HS-5 (cell line): ENCODE measurements around the gene ROBO1.
"Not testable (repeated sequence)": the region's sequence is repeated elsewhere in the genome, so short reads cannot be mapped to it uniquely, and the experiment has no call there.

ENCODE experiments used
- DNase-seq: peaks from one replicate; pipeline ENCODE4 v3.0.0-alpha.2; 2012; ENCODE audit warnings: low read depth

Gene ROBO1

DNA sequence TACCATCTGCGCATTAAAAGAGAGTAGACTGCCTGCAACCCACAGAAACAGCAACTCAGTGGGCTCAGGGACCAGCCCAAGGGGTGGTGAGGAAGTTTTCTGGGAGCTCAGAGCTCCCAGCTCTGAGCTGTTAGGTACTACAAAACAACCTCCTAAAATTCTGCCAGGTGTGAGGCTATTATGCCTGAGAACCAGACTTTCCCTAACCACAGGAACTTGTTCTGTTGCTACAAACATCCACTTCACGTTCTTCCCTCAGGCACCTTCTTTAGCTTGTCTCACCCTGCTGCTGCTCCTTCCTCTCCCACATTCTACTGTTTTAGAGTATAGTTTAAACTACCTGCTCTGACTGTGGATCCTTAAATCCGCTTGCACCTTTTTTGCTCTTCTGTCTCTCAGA is 399.4 kb downstream of the ROBO1 start:
- DNase-seq: no peak

- DNase-seq: no peak
Measured at GRCh38 chr3:79367803-79368202, 400.0 kb downstream of the ROBO1 start.

- peak; percentile 52 for DNase-seq
Measured at GRCh38 chr3:79367066-79367465, 400.7 kb downstream of the ROBO1 start.

DNA sequence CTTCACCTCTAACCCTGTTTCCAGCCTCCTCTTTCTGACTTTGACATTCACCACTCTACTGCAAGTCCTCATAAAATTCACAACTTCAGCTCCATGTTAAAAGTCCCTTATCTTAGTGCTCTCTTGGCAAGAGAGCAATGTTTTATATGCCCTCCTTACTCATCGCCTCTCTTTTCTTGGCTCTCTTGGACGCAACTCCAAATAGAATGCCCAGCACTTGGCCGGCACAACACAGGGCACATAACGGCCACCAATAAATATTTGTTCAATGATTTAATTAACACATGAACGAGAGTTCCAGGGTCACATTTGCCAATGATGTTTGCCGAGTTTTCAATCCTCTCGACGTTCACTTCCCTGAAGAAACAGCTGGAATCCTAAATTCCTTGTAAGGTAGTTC is 401.4 kb downstream of the ROBO1 start:
- DNase-seq: no peak

GRCh38 chr3:79364784-79365183 is 403.0 kb downstream of the ROBO1 start:
- no peak for DNase-seq

GRCh38 chr3:79362571-79363270 is 405.1 kb downstream of the ROBO1 start:
- no peak for DNase-seq

DNA sequence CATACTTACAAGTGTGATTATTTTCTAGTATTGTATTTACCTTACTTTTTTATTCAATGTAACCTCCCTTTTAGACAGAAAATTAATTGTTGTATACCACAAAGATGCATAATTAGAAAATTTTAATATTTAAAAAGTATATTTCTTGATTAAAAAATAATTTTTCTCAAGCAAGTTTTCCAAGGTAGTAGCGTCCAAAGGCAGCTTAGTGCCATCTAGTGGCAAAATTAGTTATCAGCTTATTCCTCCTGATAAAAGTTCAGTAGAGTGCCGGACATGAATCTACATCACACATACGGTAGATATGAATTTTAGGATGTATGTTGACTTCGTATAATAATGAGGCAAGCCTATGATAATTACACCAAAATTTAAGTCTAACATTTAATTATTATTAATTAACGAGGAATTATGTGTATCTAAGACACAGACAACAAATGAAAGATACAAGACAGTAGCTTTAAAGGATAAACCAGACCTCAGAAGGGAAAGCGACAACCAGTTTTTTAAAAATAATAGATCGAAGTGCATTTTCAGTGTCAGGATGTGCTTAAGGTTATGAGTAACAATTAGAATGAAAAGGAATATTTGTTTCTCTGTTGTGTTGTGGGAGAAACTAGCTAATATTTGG is 405.9 kb downstream of the ROBO1 start:
- DNase-seq: peak; percentile 34

- DNase-seq: no peak
Measured at GRCh38 chr3:79358327-79358726, 409.5 kb downstream of the ROBO1 start.

DNA sequence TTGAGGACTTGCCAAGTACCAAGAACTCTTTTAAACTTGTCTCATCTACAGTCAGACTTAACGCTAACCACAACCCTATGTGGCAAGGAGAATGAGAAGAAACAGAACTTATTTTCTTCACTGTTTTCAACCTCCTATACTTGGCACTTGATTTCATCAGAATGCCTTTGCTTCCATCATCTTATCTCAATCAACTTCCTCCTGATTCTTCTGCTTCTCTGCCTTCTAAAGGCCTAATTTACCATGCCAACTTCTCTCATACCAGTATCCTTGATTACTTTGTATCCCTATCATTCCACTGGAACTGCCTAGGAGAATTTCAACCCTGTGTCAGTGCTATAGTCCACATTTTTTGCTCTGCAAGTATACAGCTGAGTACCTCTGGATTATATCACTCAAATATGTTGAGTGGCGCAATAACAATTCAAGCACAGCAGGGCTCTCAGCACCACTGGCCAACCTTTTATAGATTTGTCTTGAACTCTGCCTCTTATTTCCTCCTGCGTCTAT is 413.6 kb downstream of the ROBO1 start:
- DNase-seq: no peak

DNA sequence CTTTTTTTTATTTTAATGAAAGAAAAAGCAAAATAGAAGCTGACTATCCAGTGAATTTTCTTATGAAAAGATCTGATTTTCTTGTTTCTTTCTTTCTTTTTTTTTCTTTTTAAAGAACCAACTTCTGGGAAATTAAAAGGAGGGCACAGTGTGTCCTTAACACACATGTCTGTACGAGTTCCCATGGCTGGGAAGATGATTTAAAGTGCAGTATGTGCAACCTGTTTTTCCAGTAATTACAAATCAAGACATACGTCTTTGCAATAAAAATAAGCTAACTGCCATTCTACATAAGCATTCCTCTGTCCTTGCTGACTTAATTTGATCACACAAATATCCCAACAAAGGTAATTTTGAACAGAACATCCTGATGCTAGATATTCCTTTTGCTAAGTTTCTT is 416.1 kb downstream of the ROBO1 start:
- DNase-seq: no peak

DNA sequence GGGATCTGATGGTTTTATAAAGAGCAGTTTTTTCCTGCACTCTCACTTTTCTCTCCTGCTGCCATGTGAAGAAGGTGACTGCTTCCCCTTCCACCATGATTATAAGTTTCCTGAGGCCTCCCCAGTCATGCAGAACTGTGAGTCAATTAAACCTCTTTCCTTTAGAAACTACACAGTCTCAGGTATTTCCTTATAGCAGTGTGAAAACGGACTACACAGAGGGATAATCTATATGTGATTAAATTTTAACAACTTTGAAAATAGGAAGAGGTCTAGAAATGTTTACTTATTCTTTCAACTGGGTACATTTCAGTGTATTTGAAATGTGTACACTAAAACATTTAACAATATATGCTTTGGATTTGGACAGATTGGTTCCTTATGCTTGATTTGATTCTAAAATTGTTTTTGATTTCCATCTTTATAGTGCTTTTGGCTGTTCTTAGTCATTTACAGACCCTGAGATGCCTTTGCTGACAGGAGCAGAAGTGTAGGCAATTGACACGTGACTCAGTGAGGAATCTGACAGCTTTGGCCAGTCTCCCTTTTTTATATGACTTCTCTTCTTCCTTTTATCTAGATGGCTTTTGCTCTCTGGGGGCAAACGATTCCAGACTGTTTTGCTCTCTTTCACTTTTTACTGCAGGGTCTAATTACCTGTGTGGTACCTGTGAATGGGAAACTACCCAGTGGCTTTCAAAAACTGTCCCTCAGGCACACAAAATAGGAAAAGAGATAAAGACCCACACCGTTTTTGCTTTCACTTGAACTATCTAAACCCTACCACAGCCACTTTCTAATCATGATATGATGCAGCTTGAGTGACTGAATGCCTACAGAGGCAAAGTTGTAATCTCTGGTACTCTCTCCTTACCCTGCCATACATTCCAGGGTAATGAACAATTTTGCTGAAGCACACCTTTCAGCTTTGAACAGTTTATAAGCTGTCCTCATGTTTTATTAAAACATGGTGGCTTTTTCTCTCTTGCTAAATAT is 422.6 kb downstream of the ROBO1 start:
- DNase-seq: no peak

DNA sequence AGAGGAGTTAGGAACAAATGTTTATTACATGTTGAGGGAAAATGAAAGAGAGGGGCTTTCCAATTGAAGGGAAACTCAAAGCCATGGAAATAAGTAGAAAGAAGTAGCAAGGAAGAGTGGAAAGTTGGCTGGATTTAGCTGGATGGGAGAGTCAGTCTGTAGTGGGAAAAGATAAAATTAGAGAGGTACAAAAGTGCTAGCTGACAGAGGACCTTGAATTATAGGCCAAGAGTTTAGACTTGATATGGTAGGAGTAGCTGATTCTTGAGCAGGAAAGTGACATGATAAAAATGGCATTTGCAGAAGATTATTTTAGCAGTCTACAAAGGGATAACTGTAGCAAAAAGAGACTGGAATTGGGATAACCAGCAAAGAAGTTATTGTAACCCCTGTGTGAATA is 425.8 kb downstream of the ROBO1 start:
- DNase-seq: no peak

DNA sequence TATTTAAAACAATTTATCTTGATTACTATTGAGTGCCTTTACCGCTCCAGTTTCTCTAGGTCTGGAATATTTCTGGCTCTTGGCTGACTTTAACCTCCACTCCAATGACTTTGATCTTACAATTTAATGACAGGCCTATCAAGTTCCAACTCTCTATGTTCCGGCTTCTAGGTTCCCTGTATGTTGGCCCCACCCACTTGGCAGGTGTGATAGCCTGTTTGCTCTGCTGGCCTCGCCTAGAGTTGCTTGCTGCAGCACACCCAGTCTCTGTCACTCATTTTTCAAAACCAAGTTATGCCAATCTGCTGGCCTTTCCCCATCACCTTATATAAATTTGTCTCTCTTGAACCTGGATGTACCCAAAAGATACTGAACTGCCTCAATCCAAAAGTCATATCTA is 428.0 kb downstream of the ROBO1 start:
- no peak for DNase-seq

GRCh38 chr3:79337798-79338197 is 430.0 kb downstream of the ROBO1 start:
- DNase-seq: no peak

DNA sequence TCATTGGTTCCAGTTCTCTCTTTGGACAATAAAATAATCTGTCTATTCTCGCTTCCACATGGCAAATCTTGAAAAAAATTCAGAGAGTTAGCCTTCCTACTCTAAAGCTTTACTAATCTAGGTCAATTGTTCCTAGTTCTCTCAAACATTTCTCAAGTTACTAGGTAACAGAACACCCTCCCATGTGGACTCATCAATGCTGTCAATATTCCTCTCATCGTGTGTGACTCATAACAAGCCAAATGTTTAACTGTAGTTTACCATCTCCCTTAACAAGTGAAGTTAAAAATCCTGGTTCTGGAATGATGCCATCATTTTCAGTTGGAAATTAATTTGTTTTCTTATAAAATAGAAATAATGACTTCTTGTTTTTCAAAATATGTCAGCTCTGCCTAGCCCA is 438.6 kb downstream of the ROBO1 start:
- DNase-seq: peak; percentile 50

DNA sequence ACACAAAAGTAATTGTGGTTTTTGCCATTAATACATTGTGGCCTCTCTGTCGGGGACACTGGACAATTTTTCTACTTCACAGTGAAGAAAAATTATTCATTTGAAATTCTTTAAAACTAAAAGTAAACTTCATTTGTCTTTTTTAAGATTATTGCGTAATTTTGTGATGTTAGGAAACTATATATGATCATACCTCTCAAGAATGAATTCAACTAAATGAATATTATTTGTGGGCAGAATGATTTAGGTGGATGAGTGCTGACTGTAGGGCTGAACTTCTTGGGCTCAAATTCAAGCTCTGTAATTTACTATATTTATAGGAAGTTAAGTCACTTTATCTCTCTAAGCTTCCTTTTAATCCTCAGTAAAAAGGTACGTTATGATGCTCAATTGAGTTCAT is 441.2 kb downstream of the ROBO1 start:
- DNase-seq: peak; percentile 18

DNA sequence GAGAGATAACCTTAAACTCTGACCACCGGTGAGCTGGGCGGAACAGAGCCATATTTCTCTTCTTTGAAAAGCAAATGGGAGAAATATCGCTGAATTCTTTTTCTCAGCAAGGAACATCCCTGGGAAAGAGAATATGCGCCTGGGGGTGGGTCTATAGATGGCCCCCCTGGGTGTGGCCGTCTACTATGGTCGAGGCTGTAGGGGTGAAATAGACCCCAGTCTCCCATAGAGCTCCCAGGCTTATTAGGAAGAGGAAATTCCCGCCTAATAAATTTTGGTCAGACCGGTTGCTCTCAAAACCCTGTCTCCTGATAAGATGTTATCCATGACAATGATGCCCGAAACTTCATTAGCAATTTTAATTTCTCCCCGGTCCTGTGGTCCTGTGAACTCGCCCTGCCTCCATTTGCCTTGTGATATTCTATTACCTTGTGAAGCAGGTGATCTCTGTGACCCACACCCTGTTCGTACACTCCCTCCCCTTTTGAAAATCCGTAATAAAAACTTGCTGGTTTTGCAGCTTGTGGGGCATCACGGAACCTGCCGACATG is 441.9 kb downstream of the ROBO1 start:
- not testable (repeated sequence) for DNase-seq

DNA sequence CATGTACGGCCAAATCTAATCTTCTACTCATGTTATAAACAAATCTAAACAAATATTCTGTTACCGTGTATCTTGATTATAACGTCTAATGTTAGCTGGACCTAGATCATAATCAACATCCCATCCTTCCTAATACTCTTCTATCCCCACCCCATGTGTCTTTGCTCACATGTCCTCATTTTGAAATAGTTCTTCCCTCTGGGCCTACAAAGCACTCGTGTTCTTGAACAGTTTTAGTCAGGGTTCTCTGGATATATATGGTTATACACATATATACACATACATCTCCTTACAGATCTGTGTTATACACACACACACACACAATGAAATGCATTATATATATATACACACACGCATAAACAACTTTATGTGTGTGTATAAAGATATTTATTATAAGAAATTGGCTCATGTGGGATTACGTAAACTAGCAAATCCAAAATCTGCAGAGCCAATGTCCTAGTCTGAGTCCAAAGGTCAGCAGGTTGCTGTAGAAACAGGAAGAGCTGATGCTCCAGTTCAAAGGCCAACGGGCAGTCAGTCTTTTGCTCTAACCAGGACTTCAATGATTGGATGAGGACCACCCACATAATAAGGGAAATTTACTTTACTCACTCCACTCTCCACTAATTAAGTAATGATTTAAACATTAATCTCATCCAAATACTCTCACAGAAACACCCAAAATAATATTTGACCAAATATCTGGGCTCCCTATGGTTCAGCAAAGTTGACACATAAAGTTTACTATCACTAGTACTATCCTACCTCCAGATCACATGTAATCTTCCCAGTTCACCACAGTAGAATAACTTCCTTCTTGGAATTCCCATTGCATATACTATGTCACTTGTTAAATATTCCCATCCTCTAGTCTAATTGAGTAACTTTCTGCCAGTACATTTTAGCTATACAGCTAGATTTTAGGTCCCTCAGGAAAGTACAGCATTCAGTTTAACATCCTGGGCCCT is 450.0 kb downstream of the ROBO1 start:
- no peak for DNase-seq

DNA sequence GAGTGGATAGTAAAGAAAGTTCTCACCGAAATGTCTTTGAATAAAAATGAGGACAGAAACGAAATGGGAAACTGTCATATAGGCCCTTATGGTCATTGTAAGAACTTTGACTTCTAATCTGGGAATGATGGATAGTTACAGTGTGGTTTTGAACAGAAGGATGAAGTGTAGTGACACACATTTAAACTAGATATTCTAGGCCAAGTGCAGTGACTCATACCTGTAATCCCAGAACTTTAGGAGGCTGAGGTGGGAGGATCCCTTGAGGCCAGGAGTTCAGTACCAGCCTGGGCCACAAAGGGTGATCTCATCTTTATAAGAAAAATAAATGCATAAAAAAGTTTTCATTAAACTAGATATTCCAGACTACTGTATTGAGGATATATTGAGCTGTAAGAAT is 452.8 kb downstream of the ROBO1 start:
- DNase-seq: no peak

DNA sequence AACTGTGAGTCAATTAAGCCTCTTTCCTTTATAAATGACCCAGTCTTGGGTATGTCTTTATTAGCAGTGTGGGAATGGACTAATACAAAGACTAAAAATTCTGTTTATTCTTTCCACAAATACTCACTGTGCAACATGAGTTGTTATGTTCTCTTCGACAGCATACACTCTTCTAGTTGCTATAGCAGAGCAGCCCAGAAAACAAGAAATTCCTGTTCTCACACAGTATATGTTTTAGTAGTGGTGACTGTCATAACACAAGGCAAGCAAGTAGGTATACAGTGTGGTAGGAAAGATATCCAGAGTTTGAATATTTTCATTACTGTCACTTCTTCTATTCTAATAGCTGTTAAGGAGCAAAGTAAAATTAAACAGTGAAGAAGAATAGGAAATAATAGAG is 453.3 kb downstream of the ROBO1 start:
- DNase-seq: no peak

DNA sequence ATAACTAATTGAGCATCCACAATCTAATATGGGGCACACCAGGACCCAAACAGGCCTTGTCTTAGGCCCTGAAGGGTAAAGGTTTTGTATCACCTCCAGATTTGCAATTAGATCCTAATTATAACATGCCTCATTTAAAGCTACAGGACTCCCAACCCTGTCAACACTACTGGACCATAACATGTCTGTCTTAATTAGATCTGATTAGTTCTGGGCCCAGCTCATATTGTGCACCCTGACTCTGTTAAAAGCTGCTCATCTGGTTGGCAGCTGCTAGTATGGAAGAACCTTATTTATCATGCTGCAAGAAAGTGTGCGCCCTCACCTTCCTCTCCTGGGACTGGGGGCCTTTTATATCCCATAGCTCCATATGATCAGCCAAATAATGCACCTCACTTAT is 457.8 kb downstream of the ROBO1 start:
- no peak for DNase-seq
